ENCODE data around the gene NAA38. TPM values are rescaled to one million over a fixed set of nuclear protein-coding genes. Genes with fewer than 3 reads are reported as not detected.

Gene NAA38
- total and polyA plus RNA-seq, 9 donors, result 4.6 to 82.8 (median 54.6) TPM

GRCh38 chr17:7818026-7818425, 39.3 kb downstream of the NAA38 start:
- Histone ChIP-seq H3K27ac (no peak overlapping the region), H3K4me1 (ENCODE audit: insufficient read depth) (no peaks in the 10 kb centered on the region), H3K9me3 (no peaks in the 10 kb centered on the region), H3K36me3 (no peaks in the 10 kb centered on the region), H3K4me3 (no peak overlapping the region), H3K27me3 (no peaks in the 10 kb centered on the region)
- no peak for DNase-seq
- intact Hi-C loops (cut with DNase I), result loop anchor here in 1 of 4 donors (5.0 kb wide), 1 partner anchor 71 kb away; no protein-coding TSS in a partner anchor
- WGBS, 3 donors, result 81 to 91% (median 82%) methylated on average over 10 of the region's 10 CpGs
- TF ChIP-seq POLR2A (IDR thresholded peaks at IDR 0.05) (no peak), CTCF (IDR thresholded peaks at IDR 0.05) (no peak), EP300 (IDR thresholded peaks at IDR 0.05) (no peak)

- no peak overlapping the region for H3K4me3 ChIP-seq
- no peaks in the 10 kb centered on the region for H3K9me3 ChIP-seq
- 82 to 88% (median 84%) methylated on average over 9 of the region's 9 CpGs for WGBS, 3 donors
- intact Hi-C loops (cut with DNase I), result loop anchor here in 1 of 4 donors (5.0 kb wide), 1 partner anchor 70 kb away; no protein-coding TSS in a partner anchor
- H3K36me3 ChIP-seq, result no peaks in the 10 kb centered on the region
- no peaks in the 10 kb centered on the region for H3K4me1 ChIP-seq (ENCODE audit: insufficient read depth)
- no peak overlapping the region for H3K27ac ChIP-seq
- no peak for DNase-seq
- TF ChIP-seq CTCF (IDR thresholded peaks at IDR 0.05) (no peak), POLR2A (IDR thresholded peaks at IDR 0.05) (no peak), EP300 (IDR thresholded peaks at IDR 0.05) (no peak)
- H3K27me3 ChIP-seq, result no peaks in the 10 kb centered on the region
Observed at GRCh38 chr17:7817643-7817964, 39.8 kb downstream of the NAA38 start.

GRCh38 chr17:7816926-7817642, 40.3 kb downstream of the NAA38 start:
- H3K36me3 ChIP-seq, result no peaks in the 10 kb centered on the region
- TF ChIP-seq EP300 (IDR thresholded peaks at IDR 0.05) (no peak), CTCF (IDR thresholded peaks at IDR 0.05) (no peak), POLR2A (IDR thresholded peaks at IDR 0.05) (no peak)
- intact Hi-C loops (cut with DNase I), result loop anchor here in 1 of 4 donors (5.0 kb wide), 1 partner anchor 70 kb away; no protein-coding TSS in a partner anchor
- no peaks in the 10 kb centered on the region for H3K4me1 ChIP-seq (ENCODE audit: insufficient read depth)
- no peaks in the 10 kb centered on the region for H3K27me3 ChIP-seq
- no peak for DNase-seq
- no peaks in the 10 kb centered on the region for H3K9me3 ChIP-seq
- no peak overlapping the region for H3K4me3 ChIP-seq
- no peak overlapping the region for H3K27ac ChIP-seq
- 74 to 77% (median 75%) methylated on average over 10 of the region's 10 CpGs for WGBS, 3 donors

- H3K4me3 ChIP-seq, result no peak overlapping the region
- H3K4me1 ChIP-seq (ENCODE audit: insufficient read depth), result no peaks in the 10 kb centered on the region
- TF ChIP-seq CTCF (IDR thresholded peaks at IDR 0.05) (no peak), POLR2A (IDR thresholded peaks at IDR 0.05) (no peak), EP300 (IDR thresholded peaks at IDR 0.05) (no peak)
- intact Hi-C loops (cut with DNase I), result loop anchor here in 1 of 4 donors (5.0 kb wide), 1 partner anchor 68 kb away; no protein-coding TSS in a partner anchor
- WGBS, 3 donors, result 88 to 97% (median 93%) methylated on average over 5 of the region's 5 CpGs
- H3K36me3 ChIP-seq, result no peaks in the 10 kb centered on the region
- no peaks in the 10 kb centered on the region for H3K9me3 ChIP-seq
- H3K27ac ChIP-seq, result no peak overlapping the region
- no peak for DNase-seq
- H3K27me3 ChIP-seq, result no peaks in the 10 kb centered on the region
Observed at GRCh38 chr17:7814969-7815368, 42.4 kb downstream of the NAA38 start.

Measured in ovary (tissue), 9 donors.